GM11168 (cell line): Measurements from ENCODE around the gene TOM1L2.

ENCODE experiments used
- in situ Hi-C: fragments of 300-500 bp; cut with MboI; formaldehyde crosslinking; loops from one replicate; pipeline ENCODE4 v1.12.0; 2022; ENCODE audit warnings: low sequenced_read_pairs; ENCODE audit not compliant: unreplicated experiment

Gene TOM1L2

GRCh38 chr17:17905036-17905320 is 67.2 kb downstream of the TOM1L2 start:
- in situ Hi-C loops, result no loop called here

- in situ Hi-C loops, result no loop called here
Measured at GRCh38 chr17:17904166-17905035, 67.8 kb downstream of the TOM1L2 start.

- in situ Hi-C loops, result no loop called here
Measured at GRCh38 chr17:17902877-17903276, 69.3 kb downstream of the TOM1L2 start.

DNA sequence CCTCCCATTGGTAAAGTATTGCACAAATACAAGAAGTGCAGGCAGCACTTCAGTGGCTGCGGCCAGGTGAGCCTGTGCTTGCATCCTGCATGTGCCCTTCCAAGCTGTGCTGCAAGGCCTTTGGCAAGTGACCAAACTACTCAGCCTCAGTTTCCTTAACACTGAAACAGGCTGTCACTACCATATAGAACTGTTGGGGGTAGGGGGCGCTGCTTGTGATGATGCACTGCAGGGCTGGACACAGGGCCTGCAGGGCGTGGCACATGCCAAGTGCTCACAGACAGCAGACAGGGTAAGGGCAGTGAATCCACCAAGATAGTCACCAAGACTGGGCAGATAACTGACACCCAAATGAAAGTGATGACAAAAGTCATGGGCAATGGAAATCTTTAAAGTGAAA is 69.8 kb downstream of the TOM1L2 start:
- in situ Hi-C loops, result no loop called here

GRCh38 chr17:17900615-17901520 is 71.3 kb downstream of the TOM1L2 start:
- in situ Hi-C loops, result no loop called here

DNA sequence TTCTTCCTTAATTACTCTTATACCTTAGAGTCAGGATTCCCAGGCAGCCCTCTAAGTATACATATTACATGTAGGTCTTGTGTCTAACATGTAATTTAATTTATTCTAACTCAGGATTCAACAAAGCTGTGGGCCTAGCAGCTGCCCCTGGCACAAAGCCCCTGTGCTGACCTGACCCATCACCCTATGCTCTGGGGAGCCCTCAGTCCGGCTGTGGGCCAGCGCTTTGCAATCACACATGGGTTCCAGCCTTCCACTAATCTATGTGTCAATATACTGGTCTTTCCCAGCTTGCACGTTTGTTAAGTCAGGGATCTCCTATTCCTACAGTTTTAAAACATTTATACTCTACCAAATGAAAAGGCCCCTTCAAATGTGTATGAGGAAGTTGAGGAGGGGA is 72.7 kb downstream of the TOM1L2 start:
- in situ Hi-C loops, result no loop called here

DNA sequence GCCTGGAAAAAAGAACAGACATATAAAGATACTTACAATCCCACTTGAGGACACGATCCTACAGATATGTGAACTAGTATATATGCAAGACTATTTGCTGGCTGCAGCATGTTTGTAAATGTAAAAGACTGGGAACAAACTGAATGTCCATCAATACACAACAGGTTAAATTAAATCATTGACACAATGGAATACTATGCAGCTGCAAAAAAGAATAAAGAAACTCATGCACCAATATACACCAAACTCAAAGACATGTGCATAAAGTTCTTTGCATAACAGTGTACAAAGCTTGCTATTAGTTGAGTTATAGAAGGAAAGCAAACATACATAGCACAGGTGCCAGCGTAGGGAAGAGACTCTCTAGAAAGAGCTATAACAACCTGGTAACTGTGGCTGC is 73.5 kb downstream of the TOM1L2 start:
- in situ Hi-C loops, result no loop called here

DNA sequence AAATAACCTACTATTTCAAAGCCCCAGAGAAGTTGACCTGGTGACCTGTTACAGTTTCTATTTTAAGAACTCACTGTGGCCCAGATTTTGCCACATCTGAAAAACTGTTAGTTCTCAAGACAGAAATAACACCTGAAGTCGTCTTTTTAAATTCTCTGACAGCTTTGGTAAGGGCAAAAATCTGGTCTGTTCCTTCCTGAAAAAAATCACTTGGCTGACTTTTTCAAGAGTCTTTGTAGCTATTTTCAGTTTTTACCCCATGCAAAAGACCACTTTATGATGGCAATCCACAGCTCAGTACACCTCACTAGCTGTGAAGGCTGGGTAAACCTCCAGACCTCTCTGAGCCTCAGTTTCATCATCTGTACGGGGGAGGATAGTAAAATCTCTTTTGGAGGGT is 74.8 kb downstream of the TOM1L2 start:
- in situ Hi-C loops, result no loop called here

DNA sequence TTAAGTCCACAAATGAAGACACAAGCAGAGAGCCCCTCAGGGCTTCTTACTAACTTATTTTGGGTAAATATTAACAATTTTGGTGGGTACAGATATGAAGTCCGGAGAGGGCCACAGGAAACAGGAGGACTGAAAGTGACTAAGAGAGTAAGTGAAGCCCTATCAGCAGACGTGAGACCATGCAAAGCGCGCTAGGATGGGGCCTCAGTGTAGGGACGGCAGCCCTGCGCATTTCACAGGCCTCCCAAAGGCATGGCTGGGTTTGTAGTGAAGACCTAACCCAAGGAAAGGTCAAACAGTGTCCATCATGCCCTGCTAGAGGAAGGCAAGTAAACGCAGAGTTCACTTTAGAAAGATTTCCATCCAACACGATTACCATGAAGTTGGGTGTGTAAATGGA is 75.5 kb downstream of the TOM1L2 start:
- in situ Hi-C loops, result no loop called here

DNA sequence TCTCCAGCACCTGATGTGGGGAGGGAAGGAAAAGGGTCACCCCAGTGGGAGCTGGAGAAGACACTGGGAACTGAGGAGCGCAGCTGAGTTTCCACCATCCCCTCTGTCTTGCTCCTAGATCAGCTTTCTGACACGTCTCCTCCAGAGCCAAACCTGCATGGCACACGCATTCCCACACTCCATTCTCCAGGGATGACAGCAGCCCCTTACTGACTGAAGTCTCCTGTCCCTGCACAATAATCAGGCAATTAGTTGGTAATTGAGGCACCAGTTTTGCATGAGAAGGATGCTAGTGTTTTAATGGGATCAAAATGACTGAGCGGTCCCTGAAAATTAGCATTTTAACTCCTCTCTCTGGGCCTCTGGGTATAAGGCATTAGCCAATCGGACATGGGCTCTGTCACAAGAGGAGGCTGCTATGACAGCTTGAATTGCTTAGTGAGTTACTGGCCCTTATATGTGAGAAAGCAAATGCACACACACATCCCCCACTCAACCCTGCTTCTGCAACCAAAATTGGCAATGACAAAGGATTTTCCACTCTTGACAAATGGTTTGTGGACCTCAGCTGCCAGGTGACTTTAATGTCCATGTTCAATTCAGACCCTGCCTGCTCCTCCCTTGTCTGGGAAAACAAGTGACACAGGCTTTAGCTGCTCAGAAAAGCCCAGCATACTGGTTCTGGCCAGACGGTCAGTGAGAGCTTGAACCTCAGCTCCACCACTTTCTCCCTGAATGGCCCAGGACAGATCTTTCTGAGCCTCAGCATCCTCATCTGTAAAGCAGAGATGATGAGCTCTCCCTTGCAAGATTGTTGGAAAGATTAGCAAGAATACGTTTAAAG is 78.2 kb downstream of the TOM1L2 start:
- in situ Hi-C loops, result no loop called here

DNA sequence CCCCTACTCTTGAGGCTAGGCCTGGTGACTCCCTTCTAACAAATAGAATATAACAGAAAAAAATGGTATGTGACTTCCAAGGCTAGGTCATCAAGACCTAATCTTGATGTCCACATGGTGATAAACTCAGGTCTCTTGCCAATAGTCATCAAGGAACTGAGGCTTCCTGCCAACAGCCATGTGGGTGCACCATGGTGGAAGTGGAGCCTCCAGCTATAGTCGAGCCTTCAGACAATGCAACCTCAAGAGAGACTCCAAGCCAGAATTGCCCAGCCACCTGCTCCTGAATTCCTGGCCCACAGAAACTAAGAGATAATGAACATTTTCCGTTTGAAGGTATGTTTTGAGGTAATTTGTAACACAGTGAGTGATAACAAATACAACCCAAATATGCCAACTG is 79.5 kb downstream of the TOM1L2 start:
- in situ Hi-C loops, result no loop called here

DNA sequence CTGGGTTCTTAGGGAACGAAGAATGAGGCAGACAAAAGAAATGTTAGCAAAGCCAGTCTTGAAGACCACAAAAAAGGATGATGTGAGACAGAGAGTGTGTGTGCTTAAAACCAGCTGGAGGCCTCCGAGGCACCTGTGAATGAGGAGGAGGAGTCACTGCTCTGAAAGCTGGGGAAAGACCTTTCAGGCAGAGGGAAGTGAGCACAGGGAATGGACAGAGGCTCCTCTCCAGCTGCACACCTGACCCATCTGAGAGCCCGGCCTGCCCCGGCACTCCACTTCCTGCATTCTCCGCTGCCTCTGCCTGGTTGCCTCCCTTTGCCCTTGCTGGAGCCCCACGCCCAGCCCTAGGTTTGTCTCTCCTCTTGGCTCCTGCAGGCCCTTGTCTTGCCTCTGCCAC is 80.2 kb downstream of the TOM1L2 start:
- in situ Hi-C loops, result no loop called here

- in situ Hi-C loops, result no loop called here
Measured at GRCh38 chr17:17890773-17891759, 81.1 kb downstream of the TOM1L2 start.

GRCh38 chr17:17889922-17890321 is 82.3 kb downstream of the TOM1L2 start:
- in situ Hi-C loops, result no loop called here

DNA sequence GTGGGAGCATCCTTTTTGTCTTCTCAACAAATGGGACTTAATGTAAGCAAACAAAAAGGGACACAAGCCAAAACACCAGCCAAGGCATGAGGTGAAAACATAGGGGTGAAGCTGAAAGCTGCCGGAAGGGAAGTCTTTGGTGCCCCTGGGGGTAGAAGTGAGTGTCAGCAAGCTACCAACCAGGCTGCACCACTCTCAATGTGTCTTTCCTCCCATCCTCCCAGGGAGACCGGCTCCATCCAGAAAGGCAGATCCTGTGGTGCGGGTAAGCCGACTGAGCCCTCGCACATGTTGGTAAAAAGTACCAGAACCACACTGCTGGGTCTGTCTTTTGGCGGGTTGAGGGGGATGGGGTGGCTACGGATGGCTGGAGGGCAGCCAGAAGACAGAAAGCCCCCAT is 83.4 kb downstream of the TOM1L2 start:
- in situ Hi-C loops, result no loop called here

GRCh38 chr17:17888371-17888770 is 83.8 kb downstream of the TOM1L2 start:
- in situ Hi-C loops, result no loop called here

GRCh38 chr17:17887752-17888304 is 84.4 kb downstream of the TOM1L2 start:
- in situ Hi-C loops, result no loop called here

GRCh38 chr17:17886726-17887125 is 85.5 kb downstream of the TOM1L2 start:
- in situ Hi-C loops, result no loop called here

DNA sequence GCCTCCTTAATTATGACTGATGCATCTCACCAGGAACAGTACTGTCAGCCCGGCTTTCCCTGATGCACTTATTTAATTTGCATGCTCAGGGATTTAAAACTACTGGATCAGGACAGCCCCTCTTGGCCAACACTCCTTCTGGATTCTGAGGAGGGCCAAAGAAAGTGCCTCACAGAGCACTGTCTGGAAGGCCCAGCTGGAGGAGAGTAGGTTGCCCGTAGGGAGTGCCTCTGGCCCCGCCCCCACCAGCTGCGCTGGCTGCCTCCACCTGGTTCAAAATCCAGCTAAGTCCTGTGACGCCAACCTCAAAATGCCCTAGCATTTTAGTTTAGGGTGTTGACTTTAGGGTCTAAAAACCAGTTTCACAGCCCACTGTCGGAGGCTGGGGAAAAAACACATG is 86.0 kb downstream of the TOM1L2 start:
- in situ Hi-C loops, result no loop called here
